SK-N-SH (cell line): ENCODE results near the gene BCR. TPM values are rescaled to one million over a fixed set of nuclear protein-coding genes. Genes with fewer than 3 reads are reported as not detected.

ENCODE experiments used
- CTCF ChIA-PET: fragments of 300-600, 350-600 bp; formaldehyde crosslinking; extraction: SDS; loops from one replicate; lab custom pipeline; 2021; lab: Yijun Ruan, JAX
- POLR2A ChIA-PET: fragments of 350-600 bp; sonication (Branson Sonifier 250); formaldehyde crosslinking; extraction: SDS; loops from one replicate; lab custom pipeline; 2020; ENCODE audit warnings: antibody characterized with exemption, inconsistent platforms; lab: Yijun Ruan, JAX
- DNase-seq: peaks from one replicate; pipeline ENCODE4 v3.0.0; 2012
- H2AFZ ChIP-seq: fragments of 200-600 bp; sonication (generic); 2 replicates; pipeline ENCODE4 v1.8.1; 2016; ENCODE audit warnings: antibody characterized with exemption, mild to moderate bottlenecking, low read depth
- H3F3A ChIP-seq: fragments of 200-600 bp; sonication (generic); replicated peaks from 2 replicates; pipeline ENCODE3; 2016; ENCODE audit warnings: antibody characterized with exemption, mild to moderate bottlenecking; ENCODE audit not compliant: insufficient read depth
- H3K27ac ChIP-seq, 2 experiments: fragments of 200-500 bp in 1 of 2; fragments of 200-600 bp in 1 of 2; sonication (Bioruptor generic) in 1 of 2; sonication (generic), shearing (Covaris generic) in 1 of 2; 2 replicates each; pipeline versions ENCODE4 v1.5.1 to v1.6.1; 2014 to 2016; ENCODE audit warnings: low read depth in 2 of 2, inconsistent platforms in 1 of 2, low read length in 1 of 2, mild to moderate bottlenecking in 1 of 2, mixed read lengths in 1 of 2
- H3K27me3 ChIP-seq: fragments of 200-600 bp; sonication (generic), shearing (Covaris generic); 2 replicates; pipeline ENCODE4 v1.6.1; 2016; ENCODE audit warnings: mixed run types; ENCODE audit not compliant: insufficient read depth
- H3K36me3 ChIP-seq, 2 experiments: fragments of 200-500 bp in 1 of 2; fragments of 200-600 bp in 1 of 2; sonication (Bioruptor generic) in 1 of 2; sonication (generic) in 1 of 2; replicated peaks in 1 of 2; 2 replicates each; pipeline versions ENCODE3 to v1.5.1; 2014 to 2016; ENCODE audit warnings: low read length in 1 of 2, mild to moderate bottlenecking in 1 of 2; ENCODE audit not compliant: insufficient read depth in 2 of 2, control insufficient read depth in 1 of 2
- H3K4me1 ChIP-seq, 2 experiments: fragments of 200-500 bp in 1 of 2; fragments of 200-600 bp in 1 of 2; sonication (Bioruptor generic) in 1 of 2; sonication (generic), shearing (Covaris generic) in 1 of 2; 2 replicates each; pipeline versions ENCODE4 v1.5.1 to v1.6.1; 2014 to 2016; ENCODE audit warnings: low read depth in 1 of 2, low read length in 1 of 2, mixed run types in 1 of 2; ENCODE audit not compliant: insufficient read depth in 2 of 2, control insufficient read depth in 1 of 2
- H3K4me2 ChIP-seq: fragments of 200-600 bp; sonication (generic), shearing (Covaris generic); 2 replicates; pipeline ENCODE4 v1.6.1; 2017; ENCODE audit warnings: mixed run types
- H3K4me3 ChIP-seq, 2 experiments: fragments of 200-500 bp in 1 of 2; fragments of 200-600 bp in 1 of 2; sonication (Bioruptor generic) in 1 of 2; sonication (generic), shearing (Covaris generic) in 1 of 2; 2 replicates each; pipeline versions ENCODE4 v1.5.1 to v1.8.1; 2014 to 2016; ENCODE audit warnings: low read depth in 2 of 2, inconsistent platforms in 1 of 2, low read length in 1 of 2, mild to moderate bottlenecking in 1 of 2, mixed read lengths in 1 of 2, moderate library complexity in 1 of 2
- H3K79me2 ChIP-seq: fragments of 200-600 bp; sonication (generic); 2 replicates; pipeline ENCODE4 v1.8.1; 2017; ENCODE audit warnings: mild to moderate bottlenecking; ENCODE audit not compliant: insufficient read depth
- H3K9ac ChIP-seq: fragments of 200-600 bp; sonication (generic); 2 replicates; pipeline ENCODE4 v1.6.1; 2017; ENCODE audit warnings: mixed run types
- H3K9me2 ChIP-seq: fragments of 200-600 bp; sonication (generic); 2 replicates; pipeline ENCODE4 v1.6.1; 2017; ENCODE audit warnings: mixed run types
- H3K9me3 ChIP-seq: fragments of 200-600 bp; sonication (generic); 2 replicates; pipeline ENCODE4 v1.6.1; 2017; ENCODE audit warnings: mixed run types, mild to moderate bottlenecking, moderate library complexity
- H4K20me1 ChIP-seq: fragments of 200-600 bp; sonication (generic); 2 replicates; pipeline ENCODE4 v1.6.1; 2017; ENCODE audit warnings: mild to moderate bottlenecking, mixed run types; ENCODE audit not compliant: insufficient read depth
- EP300 ChIP-seq, 2 experiments: IDR thresholded peaks; 2 replicates each; pipeline versions ENCODE4 v1.4.0 to v1.6.1; 2012; ENCODE audit warnings: borderline replicate concordance in 1 of 2, low read depth in 1 of 2, low read length in 1 of 2
- FOSL2 ChIP-seq: IDR thresholded peaks from 2 replicates; pipeline ENCODE4 v1.4.0; 2012; ENCODE audit warnings: low read depth, mild to moderate bottlenecking, moderate library complexity, borderline replicate concordance
- GABPA ChIP-seq: IDR thresholded peaks from 2 replicates; pipeline ENCODE4 v1.4.0; 2012; ENCODE audit warnings: low read depth, mild to moderate bottlenecking
- GATA2 ChIP-seq: sonication (generic); formaldehyde crosslinking; IDR thresholded peaks from 2 replicates; pipeline ENCODE4 v1.5.0; 2020; ENCODE audit warnings: mild to moderate bottlenecking, missing genetic modification reagents
- MEF2A ChIP-seq: IDR thresholded peaks from 2 replicates; pipeline ENCODE4 v1.4.0; 2012; ENCODE audit warnings: low read depth, borderline replicate concordance
- MXI1 ChIP-seq: IDR thresholded peaks from 2 replicates; pipeline ENCODE4 v1.6.1; 2012; ENCODE audit warnings: mild to moderate bottlenecking, low read depth, low read length, improper control_type of control experiment
- NFIC ChIP-seq: IDR thresholded peaks from 2 replicates; pipeline ENCODE4 v1.4.0; 2012; ENCODE audit warnings: borderline replicate concordance
- NRF1 ChIP-seq: IDR thresholded peaks from 2 replicates; pipeline ENCODE4 v1.6.1; 2012; ENCODE audit warnings: low read depth, mild to moderate bottlenecking, low read length
- RAD21 ChIP-seq: IDR thresholded peaks from 2 replicates; pipeline ENCODE4 v1.6.1; 2012; ENCODE audit warnings: mild to moderate bottlenecking, low read length
- RCOR1 ChIP-seq: fragments of 150-350 bp; IDR thresholded peaks from 2 replicates; pipeline ENCODE4 v1.6.1; 2017; ENCODE audit warnings: antibody characterized with exemption, low read length
- RFX5 ChIP-seq: IDR thresholded peaks from 2 replicates; pipeline ENCODE4 v1.6.1; 2012; ENCODE audit warnings: mild to moderate bottlenecking, improper control_type of control experiment, low read length
- SIN3A ChIP-seq: IDR thresholded peaks from 2 replicates; pipeline ENCODE4 v1.6.1; 2012; ENCODE audit warnings: low read depth, mild to moderate bottlenecking, low read length, moderate library complexity, borderline replicate concordance
- TCF12 ChIP-seq: IDR thresholded peaks from 2 replicates; pipeline ENCODE4 v1.4.0; 2012
- WGBS: methylation state at CpG from one replicate; pipeline ENCODE4 v1.1.6; 2017; ENCODE audit warnings: low lambda C conversion rate; 5-methylcytosine and 5-hydroxymethylcytosine counted together
- polyA plus RNA-seq, 3 experiments: library from polyadenylated mRNA; depleted of rRNA; stranded (reverse); fragments of >200 nt; gene quantifications; 2 replicates each; pipeline ENCODE4 v1.2.3, GENCODE V29; 2012
- TF ChIP-seq, protein P1 (sequence below): fragments of 150-350 bp; IDR thresholded peaks from 2 replicates; pipeline ENCODE4 v1.6.1; 2016; ENCODE audit warnings: mild to moderate bottlenecking, low read depth, low read length
- TF ChIP-seq, protein P2 (sequence below): IDR thresholded peaks from 2 replicates; pipeline ENCODE4 v1.4.0; 2012; ENCODE audit warnings: low read depth

Gene BCR
- polyA plus RNA-seq, 1 of the 3 experiments (the other 2 are of a cell fraction): 50.9 TPM

DNA sequence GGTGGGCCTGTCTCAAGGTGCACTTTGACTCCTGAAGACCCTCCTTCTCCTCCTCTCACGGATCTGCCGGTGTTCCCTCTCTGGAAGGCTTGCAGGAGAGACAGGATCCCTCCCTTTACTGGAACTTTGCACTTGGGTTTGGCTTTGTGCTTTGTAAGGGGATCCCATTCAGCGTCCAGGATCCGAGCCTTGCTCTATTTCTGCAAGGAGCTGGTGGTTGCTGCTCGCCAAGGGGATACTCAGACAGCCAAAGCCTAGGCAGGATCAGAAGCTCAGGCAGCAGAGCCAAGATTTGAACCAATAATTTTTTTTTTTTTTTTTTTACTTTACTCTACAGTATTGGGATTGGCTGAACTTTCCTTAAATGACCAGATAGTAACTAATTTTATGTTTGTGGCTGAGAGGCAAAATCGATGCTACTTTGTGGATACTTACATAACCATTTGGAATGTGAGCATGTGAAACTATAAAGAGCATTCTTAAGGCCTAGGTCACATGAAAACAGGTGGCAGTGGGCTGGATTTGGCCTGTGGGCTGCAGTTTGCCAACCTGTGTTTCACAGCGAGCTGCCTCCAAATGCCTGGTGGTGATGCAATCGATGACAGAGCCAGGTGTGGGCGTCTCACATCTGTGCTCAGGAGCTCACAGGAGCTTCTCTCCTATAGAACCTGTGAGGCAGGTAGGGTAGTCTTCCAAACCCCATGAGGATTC is 25.2 kb downstream of the BCR start:
- Histone ChIP-seq H3K9me2 (no peaks in the 10 kb centered on the region), H3K4me1 (peaks cover 0 to 34% of the 10 kb centered on the region in 2 experiments; a peak in 1 of 4 replicates), H3K4me3 (no peak overlapping the region), H3K4me2 (no peak overlapping the region), H3K36me3 (no peaks in the 10 kb centered on the region), H3K9ac (no peak overlapping the region), H3F3A (no peaks in the 10 kb centered on the region), H3K27ac (peak overlapping the region in 1 of 2 experiments; percentile 90; a peak in 2 of 4 replicates), H3K79me2 (peaks cover 52% of the 10 kb centered on the region), H3K9me3 (no peaks in the 10 kb centered on the region), H4K20me1 (peaks cover 44% of the 10 kb centered on the region), H2AFZ (no peak overlapping the region), H3K27me3 (no peaks in the 10 kb centered on the region)
- TF ChIP-seq, protein P1, sequence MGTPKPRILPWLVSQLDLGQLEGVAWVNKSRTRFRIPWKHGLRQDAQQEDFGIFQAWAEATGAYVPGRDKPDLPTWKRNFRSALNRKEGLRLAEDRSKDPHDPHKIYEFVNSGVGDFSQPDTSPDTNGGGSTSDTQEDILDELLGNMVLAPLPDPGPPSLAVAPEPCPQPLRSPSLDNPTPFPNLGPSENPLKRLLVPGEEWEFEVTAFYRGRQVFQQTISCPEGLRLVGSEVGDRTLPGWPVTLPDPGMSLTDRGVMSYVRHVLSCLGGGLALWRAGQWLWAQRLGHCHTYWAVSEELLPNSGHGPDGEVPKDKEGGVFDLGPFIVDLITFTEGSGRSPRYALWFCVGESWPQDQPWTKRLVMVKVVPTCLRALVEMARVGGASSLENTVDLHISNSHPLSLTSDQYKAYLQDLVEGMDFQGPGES: no peak
- TF ChIP-seq FOSL2 (no peak), GATA2 (CRISPR knock-in tag) (no peak), GABPA (no peak), RCOR1 (no peak), SIN3A (no peak), RAD21 (no peak), TCF12 (no peak), RFX5 (no peak), EP300 (IDR thresholded peaks at IDR 0.05; ENCODE audit: borderline replicate concordance in 1 of 2, low read depth in 1 of 2, low read length in 1 of 2) (no peak), MXI1 (no peak)
- TF ChIP-seq, protein P2, sequence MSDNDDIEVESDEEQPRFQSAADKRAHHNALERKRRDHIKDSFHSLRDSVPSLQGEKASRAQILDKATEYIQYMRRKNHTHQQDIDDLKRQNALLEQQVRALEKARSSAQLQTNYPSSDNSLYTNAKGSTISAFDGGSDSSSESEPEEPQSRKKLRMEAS: no peak
- POLR2A ChIA-PET: no interaction called here
- WGBS: 94% methylated on average over 9 of the region's 9 CpGs
- CTCF ChIA-PET: interaction anchor here (0.8 to 1.2 kb wide), 4 partner anchors 13 to 76 kb away, joined by 3 to 5 read pairs (median 4); no protein-coding TSS in a partner anchor
- no peak for DNase-seq

DNA sequence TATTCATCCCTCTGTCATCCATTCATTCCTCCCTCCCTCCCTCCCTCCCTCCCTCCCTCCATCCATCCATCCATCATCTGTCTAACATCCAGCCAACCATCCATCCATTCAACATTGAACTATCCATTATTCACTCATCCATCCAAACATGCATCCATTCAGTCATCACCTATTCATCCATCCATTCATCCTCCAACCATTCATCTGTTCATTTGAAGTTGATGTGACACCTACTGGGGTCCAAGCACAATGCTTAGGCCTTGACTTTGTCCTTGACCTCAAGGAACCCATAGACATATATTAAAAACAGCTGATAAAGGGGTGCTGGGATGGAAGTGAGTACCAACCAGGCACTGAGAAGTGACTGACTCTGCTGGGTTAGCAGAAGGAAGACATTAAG is 26.6 kb downstream of the BCR start:
- no peaks in the 10 kb centered on the region for H3F3A ChIP-seq
- no peaks in the 10 kb centered on the region for H3K36me3 ChIP-seq
- H3K79me2 ChIP-seq: peaks cover 59% of the 10 kb centered on the region
- H3K9me3 ChIP-seq: no peaks in the 10 kb centered on the region
- no peaks in the 10 kb centered on the region for H3K27me3 ChIP-seq
- peaks cover 0 to 36% of the 10 kb centered on the region in 2 experiments; a peak in 1 of 4 replicates for H3K4me1 ChIP-seq
- POLR2A ChIA-PET: no interaction called here
- H3K9ac ChIP-seq: no peak overlapping the region
- no peak for DNase-seq
- H4K20me1 ChIP-seq: peaks cover 36% of the 10 kb centered on the region
- H3K9me2 ChIP-seq: no peaks in the 10 kb centered on the region
- CTCF ChIA-PET: interaction anchor here (1.1 kb wide), 2 partner anchors 20 to 26 kb away, joined by 3 read pairs; no protein-coding TSS in a partner anchor
- no peak overlapping the region for H3K27ac ChIP-seq
- no peak overlapping the region for H3K4me2 ChIP-seq
- no peak overlapping the region for H2AFZ ChIP-seq
- H3K4me3 ChIP-seq: no peak overlapping the region
- TF ChIP-seq NFIC (no peak), RFX5 (no peak), MXI1 (no peak), MEF2A (no peak), GATA2 (CRISPR knock-in tag) (no peak), NRF1 (no peak), SIN3A (no peak), EP300 (IDR thresholded peaks at IDR 0.05; ENCODE audit: borderline replicate concordance in 1 of 2, low read depth in 1 of 2, low read length in 1 of 2) (no peak)
